Rectal smooth muscle tissue (tissue), 1 donor: ENCODE data around the gene RBL1.
"Not testable (repeated sequence)": the region's sequence is repeated elsewhere in the genome, so short reads cannot be mapped to it uniquely, and the experiment has no call there.

Experiments used
- H3K27ac ChIP-seq: one replicate; pipeline ENCODE4 v1.7.0; 2013; ENCODE audit warnings: low read depth, low read length, inconsistent platforms
- H3K27me3 ChIP-seq: one replicate; pipeline ENCODE4 v1.7.0; 2013; ENCODE audit warnings: low read length; ENCODE audit not compliant: control insufficient read depth, insufficient read depth
- H3K36me3 ChIP-seq: one replicate; pipeline ENCODE4 v1.7.0; 2013; ENCODE audit warnings: low read length; ENCODE audit not compliant: control insufficient read depth, insufficient read depth
- H3K4me1 ChIP-seq: one replicate; pipeline ENCODE4 v1.7.0; 2013; ENCODE audit warnings: low read length; ENCODE audit not compliant: control insufficient read depth, insufficient read depth
- H3K4me3 ChIP-seq: one replicate; pipeline ENCODE4 v1.7.0; 2013; ENCODE audit warnings: low read length
- H3K9ac ChIP-seq: one replicate; pipeline ENCODE4 v1.7.0; 2013; ENCODE audit warnings: low read length

The RBL1 gene

GRCh38 chr20:37005062-37005942 lies 90.5 kb downstream of the RBL1 start:
- H3K4me3 ChIP-seq, H3K36me3 ChIP-seq, H3K4me1 ChIP-seq, H3K9ac ChIP-seq, H3K27ac ChIP-seq, H3K27me3 ChIP-seq: not testable (repeated sequence)

- H3K27me3 ChIP-seq, H3K27ac ChIP-seq, H3K4me1 ChIP-seq, H3K36me3 ChIP-seq, H3K9ac ChIP-seq, H3K4me3 ChIP-seq: not testable (repeated sequence)
Measured at GRCh38 chr20:37001634-37002033, 94.2 kb downstream of the RBL1 start.

DNA sequence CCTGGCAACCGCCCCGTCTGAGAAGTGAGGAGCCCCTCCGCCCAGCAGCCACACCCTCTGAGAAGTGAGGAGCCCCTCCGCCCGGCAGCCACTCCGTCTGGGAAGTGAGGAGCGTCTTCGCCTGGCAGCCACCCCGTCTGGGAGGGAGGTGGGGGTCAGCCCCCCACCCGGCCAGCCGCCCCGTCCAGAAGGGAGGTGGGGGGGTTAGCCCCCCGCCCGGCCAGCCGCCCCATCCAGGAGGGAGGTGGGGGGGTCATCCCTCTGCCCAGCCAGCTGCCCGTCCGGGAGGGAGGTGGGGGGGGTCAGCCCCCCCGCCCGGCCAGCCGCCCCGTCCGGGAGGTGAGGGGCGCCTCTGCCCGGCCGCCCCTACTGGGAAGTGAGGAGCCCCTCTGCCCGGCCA lies 95.6 kb downstream of the RBL1 start:
- not testable (repeated sequence) for H3K27ac ChIP-seq, H3K27me3 ChIP-seq, H3K9ac ChIP-seq, H3K4me1 ChIP-seq, H3K4me3 ChIP-seq, H3K36me3 ChIP-seq

DNA sequence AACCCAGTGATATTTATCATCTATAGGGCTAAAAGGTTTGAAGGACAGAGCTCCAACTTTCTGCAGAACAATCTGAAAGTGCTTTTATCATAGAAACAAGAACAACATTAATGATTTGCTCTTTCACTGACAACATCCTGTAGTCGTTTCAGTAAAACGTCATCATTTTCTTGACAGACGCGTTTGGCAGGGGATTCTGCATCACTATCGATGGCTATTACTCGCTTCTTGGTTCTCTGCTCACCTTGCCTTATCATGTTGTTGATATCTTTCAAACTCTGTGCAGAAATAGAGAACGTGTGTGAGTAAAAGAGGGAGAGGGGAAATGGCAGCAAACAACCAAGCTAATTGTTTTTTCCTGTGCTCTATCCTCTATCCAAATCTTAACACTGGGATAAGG lies 97.1 kb downstream of the RBL1 start:
- H3K27me3 ChIP-seq, result no peaks in the 10 kb centered on the region
- no peak overlapping the region for H3K4me3 ChIP-seq
- H3K9ac ChIP-seq, result no peak overlapping the region
- H3K27ac ChIP-seq, result no peak overlapping the region
- peaks cover 5% of the 10 kb centered on the region for H3K36me3 ChIP-seq
- H3K4me1 ChIP-seq, result no peaks in the 10 kb centered on the region

GRCh38 chr20:36997121-36997520 lies 98.7 kb downstream of the RBL1 start:
- Histone ChIP-seq H3K4me1 (no peaks in the 10 kb centered on the region), H3K27ac (no peak overlapping the region), H3K9ac (no peak overlapping the region), H3K27me3 (no peaks in the 10 kb centered on the region), H3K36me3 (no peaks in the 10 kb centered on the region), H3K4me3 (no peak overlapping the region)

DNA sequence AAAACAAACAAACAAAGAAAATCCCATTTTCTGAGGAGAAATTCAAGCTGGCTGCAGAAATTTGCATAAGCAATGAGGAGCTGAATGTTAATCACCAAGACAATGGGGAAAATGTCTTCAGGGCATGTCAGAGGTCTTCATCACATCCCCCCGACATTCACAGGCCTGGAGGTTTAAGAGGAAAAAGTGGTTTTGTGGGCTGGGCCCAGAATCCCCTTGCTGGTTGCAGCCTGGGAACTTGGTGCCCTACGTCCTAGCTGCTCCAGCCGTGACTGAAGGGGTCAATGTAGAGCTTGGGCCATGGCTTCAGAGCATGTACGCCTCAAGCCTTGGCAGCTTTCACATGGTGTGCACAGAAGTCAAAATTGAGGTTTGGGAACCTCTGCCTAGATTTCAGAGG lies 101.6 kb downstream of the RBL1 start:
- not testable (repeated sequence) for H3K9ac ChIP-seq, H3K27me3 ChIP-seq, H3K27ac ChIP-seq, H3K4me3 ChIP-seq, H3K36me3 ChIP-seq, H3K4me1 ChIP-seq

- no peak overlapping the region for H3K4me3 ChIP-seq
- H3K36me3 ChIP-seq, result no peaks in the 10 kb centered on the region
- no peak overlapping the region for H3K27ac ChIP-seq
- H3K4me1 ChIP-seq, result no peaks in the 10 kb centered on the region
- no peaks in the 10 kb centered on the region for H3K27me3 ChIP-seq
- no peak overlapping the region for H3K9ac ChIP-seq
Measured at GRCh38 chr20:36992802-36993334, 102.9 kb downstream of the RBL1 start.

DNA sequence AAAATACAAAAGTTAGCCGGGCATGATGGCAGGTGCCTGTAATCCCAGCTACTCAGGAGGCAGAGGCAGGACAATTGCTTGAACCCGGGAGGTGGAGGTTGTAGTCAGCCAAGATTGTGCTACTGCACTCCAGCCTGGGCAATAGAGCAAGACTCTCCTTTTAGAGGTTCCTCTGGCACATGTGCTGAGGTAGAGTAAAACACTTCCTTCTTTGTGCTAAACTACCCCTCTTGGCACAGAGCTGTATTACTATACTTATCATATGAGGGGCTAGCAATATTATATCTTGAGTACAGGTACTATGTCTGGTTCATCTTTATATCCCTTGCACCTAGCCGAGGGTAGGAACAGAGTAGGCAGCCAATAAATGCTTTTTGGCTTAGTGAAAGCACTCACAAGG lies 104.1 kb downstream of the RBL1 start:
- H3K36me3 ChIP-seq, result no peaks in the 10 kb centered on the region
- H3K27me3 ChIP-seq, result no peaks in the 10 kb centered on the region
- H3K27ac ChIP-seq, result no peak overlapping the region
- no peak overlapping the region for H3K9ac ChIP-seq
- no peak overlapping the region for H3K4me3 ChIP-seq
- no peaks in the 10 kb centered on the region for H3K4me1 ChIP-seq

DNA sequence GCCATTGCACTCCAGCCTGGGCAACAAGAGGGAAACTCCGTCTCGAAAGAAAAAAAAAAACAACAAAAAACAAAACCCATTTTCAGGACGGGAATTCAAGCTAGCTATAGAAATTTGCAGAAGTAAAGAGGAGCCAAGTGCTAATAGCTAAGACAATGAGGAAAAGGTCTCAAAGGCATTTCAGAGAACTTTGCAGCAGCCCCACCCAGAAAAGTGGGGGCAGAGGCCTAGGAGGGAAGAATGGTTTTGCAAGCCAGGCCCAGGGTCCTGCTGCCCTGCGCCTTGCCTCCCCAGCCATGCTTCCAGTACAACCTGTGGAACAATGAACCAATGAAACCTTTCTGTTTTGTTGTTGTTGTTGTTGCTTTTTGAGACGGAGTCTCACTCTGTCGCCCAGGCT lies 106.0 kb downstream of the RBL1 start:
- H3K9ac ChIP-seq, result no peak overlapping the region
- no peaks in the 10 kb centered on the region for H3K27me3 ChIP-seq
- H3K36me3 ChIP-seq, result no peaks in the 10 kb centered on the region
- H3K4me1 ChIP-seq, result no peaks in the 10 kb centered on the region
- H3K4me3 ChIP-seq, result no peak overlapping the region
- H3K27ac ChIP-seq, result no peak overlapping the region

GRCh38 chr20:36988494-36988966 lies 107.3 kb downstream of the RBL1 start:
- no peaks in the 10 kb centered on the region for H3K4me1 ChIP-seq
- no peaks in the 10 kb centered on the region for H3K36me3 ChIP-seq
- H3K27me3 ChIP-seq, result no peaks in the 10 kb centered on the region
- H3K4me3 ChIP-seq, result no peak overlapping the region
- H3K9ac ChIP-seq, result no peak overlapping the region
- H3K27ac ChIP-seq, result no peak overlapping the region

DNA sequence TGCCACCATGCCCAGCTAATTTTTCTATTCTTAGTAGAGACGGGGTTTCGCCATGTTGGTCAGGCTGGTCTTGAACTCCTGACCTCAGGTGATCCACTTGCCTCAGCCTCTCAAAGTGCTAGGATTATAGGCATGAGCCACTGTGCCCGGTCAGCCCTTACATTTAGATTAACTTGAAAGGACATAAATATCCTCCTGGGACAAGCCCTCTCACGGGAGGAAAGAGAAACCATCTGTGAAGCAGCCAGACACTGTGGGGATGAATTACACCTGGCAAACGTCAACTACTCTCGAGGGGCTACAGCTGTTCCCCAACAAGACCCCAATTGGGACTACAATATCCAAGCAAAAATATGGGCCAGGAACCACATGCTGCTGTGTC lies 111.5 kb downstream of the RBL1 start:
- no peaks in the 10 kb centered on the region for H3K27me3 ChIP-seq

DNA sequence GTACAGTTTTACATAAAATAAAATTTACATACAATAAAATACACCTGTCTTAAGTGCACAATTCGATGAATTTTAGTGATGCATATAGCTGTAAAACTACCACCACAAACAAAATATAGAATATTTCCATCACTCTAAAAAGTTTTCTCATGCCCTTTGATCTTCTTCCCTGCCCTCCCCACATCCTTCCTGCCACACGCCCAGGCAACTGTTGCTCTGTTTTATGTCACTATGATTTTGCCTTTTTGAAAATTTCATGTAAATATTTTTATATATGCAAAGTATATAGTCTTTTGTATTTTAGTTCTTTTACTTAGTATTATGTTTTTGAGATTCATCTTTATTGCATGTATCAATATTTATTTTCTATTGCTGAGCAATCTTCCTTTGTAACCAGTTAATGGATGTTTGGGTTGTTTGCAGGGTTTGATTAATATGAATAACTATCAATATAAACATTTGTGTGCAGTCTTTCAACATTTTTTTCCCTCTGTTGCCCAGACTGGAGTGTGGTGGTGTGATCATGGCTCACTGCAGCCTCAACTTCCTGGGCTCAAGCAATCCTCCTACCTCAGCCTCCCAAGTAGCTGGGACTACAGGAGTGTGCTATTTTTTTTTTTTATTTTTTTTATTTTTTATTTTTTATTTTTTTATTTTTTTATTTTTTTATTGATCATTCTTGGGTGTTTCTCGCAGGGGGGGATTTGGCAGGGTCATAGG lies 120.5 kb downstream of the RBL1 start:
- Histone ChIP-seq H3K4me1 (no peaks in the 10 kb centered on the region), H3K27ac (no peak overlapping the region), H3K36me3 (no peaks in the 10 kb centered on the region), H3K4me3 (no peak overlapping the region), H3K27me3 (no peaks in the 10 kb centered on the region), H3K9ac (no peak overlapping the region)

More for the DNA sequence above, 111.5 kb downstream of the RBL1 start:
- no peak overlapping the region for H3K27ac ChIP-seq
- H3K4me1 ChIP-seq, result no peaks in the 10 kb centered on the region
- no peak overlapping the region for H3K9ac ChIP-seq
- no peak overlapping the region for H3K4me3 ChIP-seq
- H3K36me3 ChIP-seq, result no peaks in the 10 kb centered on the region
